ENCODE results near the gene PLEK. TPM values are rescaled to one million over a fixed set of nuclear protein-coding genes. Genes with fewer than 3 reads are reported as not detected.

PLEK gene
- total RNA-seq, 1 experiment from 2014 or later, result not detected

DNA sequence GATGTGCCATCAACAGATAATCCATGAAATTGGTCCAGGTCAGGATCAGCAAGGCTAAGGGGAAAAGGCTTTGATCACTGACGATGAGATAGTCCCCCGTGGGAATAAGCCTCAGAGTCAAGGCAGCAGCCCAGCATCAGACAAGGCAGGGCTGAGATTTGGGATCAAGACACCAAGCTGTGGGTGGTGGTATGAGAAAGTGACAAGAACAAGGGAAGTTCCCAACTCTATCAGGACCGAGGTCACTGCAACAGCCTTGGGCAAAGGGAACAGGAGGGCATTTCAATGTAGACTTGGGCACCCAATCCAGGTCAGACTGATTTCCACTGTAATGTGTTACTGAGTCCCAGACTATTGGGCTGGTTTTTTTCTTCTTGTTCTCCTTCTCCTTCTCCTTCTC lies 18.7 kb downstream of the PLEK start:
- H3K27ac ChIP-seq, result no peak overlapping the region
- H3K4me1 ChIP-seq (replicated peaks), result no peaks in the 10 kb centered on the region
- no peak for DNase-seq (ENCODE audit: low read depth in 1 of 2, low spot score in 2 of 2)
- H3K4me3 ChIP-seq, result no peak overlapping the region
- H3K27me3 ChIP-seq (replicated peaks), result no peaks in the 10 kb centered on the region; the same call in 1 of the 2 replicates
- H3K36me3 ChIP-seq, result no peaks in the 10 kb centered on the region
- H3K9me3 ChIP-seq (replicated peaks), result no peaks in the 10 kb centered on the region

GRCh38 chr2:68384485-68385107 lies 19.5 kb downstream of the PLEK start:
- no peaks in the 10 kb centered on the region for H3K36me3 ChIP-seq
- H3K4me3 ChIP-seq, result no peak overlapping the region
- no peaks in the 10 kb centered on the region; the same call in 1 of the 2 replicates for H3K27me3 ChIP-seq (replicated peaks)
- no peaks in the 10 kb centered on the region for H3K9me3 ChIP-seq (replicated peaks)
- no peak overlapping the region for H3K27ac ChIP-seq
- H3K4me1 ChIP-seq (replicated peaks), result no peaks in the 10 kb centered on the region
- no peak for DNase-seq (ENCODE audit: low read depth in 1 of 2, low spot score in 2 of 2)

DNA sequence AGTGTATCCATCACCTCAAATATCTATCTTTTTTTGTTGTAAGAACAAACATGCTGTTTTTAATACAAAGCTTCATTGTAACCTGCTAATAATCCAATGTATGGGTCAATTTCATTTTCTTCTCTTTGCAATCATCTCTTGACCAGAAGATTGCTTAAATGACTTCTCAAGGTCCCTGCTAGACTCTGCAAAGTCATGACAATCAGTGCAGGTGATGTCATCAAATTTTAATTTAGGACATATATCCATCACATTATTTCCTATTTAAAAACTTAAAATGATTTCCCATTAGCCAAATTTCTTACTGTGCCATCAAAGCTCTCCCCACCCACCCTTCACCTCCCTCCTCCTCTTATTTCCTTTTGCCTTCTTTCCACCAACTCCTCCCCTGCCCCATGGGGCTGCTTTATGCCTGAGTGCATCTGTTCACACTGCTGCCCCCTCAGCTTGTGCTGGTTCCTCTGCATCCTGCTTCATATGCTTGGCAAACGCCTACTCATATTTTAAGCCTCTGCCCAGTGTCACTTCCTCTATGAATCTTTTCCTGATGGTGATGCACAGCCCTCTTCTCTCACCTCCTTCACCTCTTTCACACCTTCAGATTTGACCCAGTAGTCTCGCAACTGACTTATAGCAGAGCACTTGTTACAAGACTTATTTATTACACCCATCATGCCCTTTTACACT lies 20.3 kb downstream of the PLEK start:
- Histone ChIP-seq H3K27me3 (replicated peaks) (no peaks in the 10 kb centered on the region; the same call in 1 of the 2 replicates), H3K9me3 (replicated peaks) (no peaks in the 10 kb centered on the region), H3K27ac (no peak overlapping the region), H3K4me3 (no peak overlapping the region), H3K4me1 (replicated peaks) (no peaks in the 10 kb centered on the region), H3K36me3 (no peaks in the 10 kb centered on the region)
- no peak for DNase-seq (ENCODE audit: low read depth in 1 of 2, low spot score in 2 of 2)

GRCh38 chr2:68385907-68386287 lies 20.8 kb downstream of the PLEK start:
- Histone ChIP-seq H3K4me1 (replicated peaks) (no peaks in the 10 kb centered on the region), H3K27me3 (replicated peaks) (no peaks in the 10 kb centered on the region; the same call in 1 of the 2 replicates), H3K4me3 (no peak overlapping the region), H3K9me3 (replicated peaks) (no peaks in the 10 kb centered on the region), H3K36me3 (no peaks in the 10 kb centered on the region), H3K27ac (no peak overlapping the region)
- no peak for DNase-seq (ENCODE audit: low read depth in 1 of 2, low spot score in 2 of 2)

DNA sequence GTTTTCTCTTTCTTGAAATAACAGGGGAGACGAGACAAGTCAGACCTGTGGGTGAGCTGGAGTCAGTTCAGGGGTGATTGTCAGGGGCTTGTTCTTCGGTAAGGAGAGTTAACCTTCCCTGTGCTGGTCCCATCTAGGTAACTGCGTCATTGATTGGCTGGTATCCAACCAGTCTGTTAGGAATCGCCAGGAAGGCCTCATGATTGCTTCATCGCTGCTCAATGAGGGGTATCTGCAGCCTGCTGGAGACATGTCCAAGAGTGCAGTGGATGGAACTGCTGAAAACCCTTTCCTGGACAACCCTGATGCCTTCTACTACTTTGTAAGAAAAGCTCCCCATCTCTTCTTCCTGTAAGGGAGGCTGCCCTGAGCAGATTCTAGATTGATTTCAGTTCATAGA lies 21.3 kb downstream of the PLEK start:
- Histone ChIP-seq H3K9me3 (replicated peaks) (no peaks in the 10 kb centered on the region), H3K4me3 (no peak overlapping the region), H3K4me1 (replicated peaks) (no peaks in the 10 kb centered on the region), H3K27ac (no peak overlapping the region), H3K27me3 (replicated peaks) (peaks cover 1% of the 10 kb centered on the region; the same call in 1 of the 2 replicates), H3K36me3 (no peaks in the 10 kb centered on the region)
- no peak for DNase-seq (ENCODE audit: low read depth in 1 of 2, low spot score in 2 of 2)

GRCh38 chr2:68387408-68388350 lies 22.6 kb downstream of the PLEK start:
- Histone ChIP-seq H3K9me3 (replicated peaks) (no peaks in the 10 kb centered on the region), H3K4me1 (replicated peaks) (no peaks in the 10 kb centered on the region), H3K36me3 (no peaks in the 10 kb centered on the region), H3K27me3 (replicated peaks) (peaks cover 3% of the 10 kb centered on the region; the same call in 1 of the 2 replicates), H3K4me3 (no peak overlapping the region), H3K27ac (no peak overlapping the region)
- no peak for DNase-seq (ENCODE audit: low read depth in 1 of 2, low spot score in 2 of 2)

- H3K4me1 ChIP-seq (replicated peaks), result no peaks in the 10 kb centered on the region
- no peaks in the 10 kb centered on the region for H3K36me3 ChIP-seq
- H3K9me3 ChIP-seq (replicated peaks), result no peaks in the 10 kb centered on the region
- H3K27ac ChIP-seq, result no peak overlapping the region
- no peak for DNase-seq (ENCODE audit: low read depth in 1 of 2, low spot score in 2 of 2)
- H3K27me3 ChIP-seq (replicated peaks), result peaks cover 3% of the 10 kb centered on the region; the same call in 1 of the 2 replicates
- H3K4me3 ChIP-seq, result no peak overlapping the region
These were observed 23.3 kb downstream of the PLEK start for GRCh38 chr2:68388358-68388757.

DNA sequence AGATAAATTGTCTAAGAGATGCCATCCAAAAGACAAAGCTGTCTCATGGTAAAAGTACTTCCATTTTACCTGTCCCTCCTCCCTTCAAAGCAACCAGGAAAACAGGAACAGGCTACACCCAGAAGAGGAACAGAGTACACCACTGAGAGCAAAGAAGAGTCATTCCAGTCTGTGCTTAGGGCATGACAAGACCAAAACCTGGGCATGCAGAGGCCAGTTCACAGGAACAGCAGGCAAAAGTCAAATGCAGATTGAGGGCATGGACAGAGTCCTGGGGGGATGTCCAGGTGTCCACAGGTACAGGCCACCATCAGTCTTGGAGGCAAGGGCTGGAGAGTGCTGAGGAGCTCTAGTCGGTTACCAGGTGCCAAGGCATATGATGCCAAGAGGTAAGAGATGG lies 23.7 kb downstream of the PLEK start:
- H3K27me3 ChIP-seq (replicated peaks), result peaks cover 3% of the 10 kb centered on the region; the same call in 1 of the 2 replicates
- no peak overlapping the region for H3K27ac ChIP-seq
- DNase-seq (ENCODE audit: low read depth in 1 of 2, low spot score in 2 of 2), result no peak
- no peaks in the 10 kb centered on the region for H3K4me1 ChIP-seq (replicated peaks)
- no peaks in the 10 kb centered on the region for H3K36me3 ChIP-seq
- H3K9me3 ChIP-seq (replicated peaks), result no peaks in the 10 kb centered on the region
- no peak overlapping the region for H3K4me3 ChIP-seq

- peaks cover 3% of the 10 kb centered on the region; the same call in 1 of the 2 replicates for H3K27me3 ChIP-seq (replicated peaks)
These were observed 25.0 kb downstream of the PLEK start for GRCh38 chr2:68390114-68390513.

GRCh38 chr2:68390586-68390985 lies 25.5 kb downstream of the PLEK start:
- Histone ChIP-seq H3K27ac (no peak overlapping the region), H3K4me1 (replicated peaks) (no peaks in the 10 kb centered on the region), H3K36me3 (no peaks in the 10 kb centered on the region), H3K27me3 (replicated peaks) (peaks cover 3% of the 10 kb centered on the region; the same call in 1 of the 2 replicates), H3K9me3 (replicated peaks) (no peaks in the 10 kb centered on the region), H3K4me3 (no peak overlapping the region)
- DNase-seq (ENCODE audit: low read depth in 1 of 2, low spot score in 2 of 2), result no peak

More at GRCh38 chr2:68390114-68390513, 25.0 kb downstream of the PLEK start:
- DNase-seq (ENCODE audit: low read depth in 1 of 2, low spot score in 2 of 2), result no peak
- Histone ChIP-seq H3K36me3 (no peaks in the 10 kb centered on the region), H3K9me3 (replicated peaks) (no peaks in the 10 kb centered on the region), H3K4me3 (no peak overlapping the region), H3K27ac (no peak overlapping the region), H3K4me1 (replicated peaks) (no peaks in the 10 kb centered on the region)

- H3K27me3 ChIP-seq (replicated peaks), result 0 out of 2 replicates have a peak, but pooled peaks cover 3% of the 10 kb centered on the region
These were observed 26.0 kb downstream of the PLEK start for GRCh38 chr2:68391099-68391498.

GRCh38 chr2:68391869-68392268 lies 26.8 kb downstream of the PLEK start:
- no peaks in the 10 kb centered on the region for H3K9me3 ChIP-seq (replicated peaks)
- H3K27me3 ChIP-seq (replicated peaks), result 0 out of 2 replicates have a peak, but pooled peaks cover 3% of the 10 kb centered on the region

More at GRCh38 chr2:68391099-68391498, 26.0 kb downstream of the PLEK start:
- Histone ChIP-seq H3K9me3 (replicated peaks) (no peaks in the 10 kb centered on the region), H3K27ac (no peak overlapping the region), H3K4me1 (replicated peaks) (no peaks in the 10 kb centered on the region), H3K36me3 (no peaks in the 10 kb centered on the region), H3K4me3 (no peak overlapping the region)
- DNase-seq (ENCODE audit: low read depth in 1 of 2, low spot score in 2 of 2), result no peak

GRCh38 chr2:68396093-68396492 lies 31.0 kb downstream of the PLEK start:
- no peaks in the 10 kb centered on the region for H3K36me3 ChIP-seq
- H3K4me1 ChIP-seq (replicated peaks), result no peaks in the 10 kb centered on the region
- no peak for DNase-seq (ENCODE audit: low read depth in 1 of 2, low spot score in 2 of 2)
- H3K9me3 ChIP-seq (replicated peaks), result no peaks in the 10 kb centered on the region
- no peak overlapping the region for H3K4me3 ChIP-seq
- H3K27ac ChIP-seq, result no peak overlapping the region
- 0 out of 2 replicates have a peak, but pooled peaks cover 3% of the 10 kb centered on the region for H3K27me3 ChIP-seq (replicated peaks)

More at GRCh38 chr2:68391869-68392268, 26.8 kb downstream of the PLEK start:
- Histone ChIP-seq H3K4me3 (no peak overlapping the region), H3K27ac (no peak overlapping the region), H3K36me3 (no peaks in the 10 kb centered on the region), H3K4me1 (replicated peaks) (no peaks in the 10 kb centered on the region)
- no peak for DNase-seq (ENCODE audit: low read depth in 1 of 2, low spot score in 2 of 2)

Data from SJSA1 (cell line).